HepG2 (cell line): ENCODE results near the gene MCF2L. TPM values are rescaled to one million over a fixed set of nuclear protein-coding genes. Genes with fewer than 3 reads are reported as not detected.

Source experiments
- ASH2L ChIP-seq: fragments of 300-600, 200-600 bp; sonication (generic); IDR thresholded peaks from 2 replicates; pipeline ENCODE4 v1.7.0; 2017; ENCODE audit warnings: low read depth, mild to moderate bottlenecking, moderate library complexity, mixed read lengths, low read length; ENCODE audit not compliant: insufficient read length
- CEBPG ChIP-seq: IDR thresholded peaks from 2 replicates; pipeline ENCODE4 v1.6.1; 2016
- CENPT ChIP-seq: sonication (generic); formaldehyde crosslinking; IDR thresholded peaks from 2 replicates; pipeline ENCODE4 v1.8.0; 2022; ENCODE audit warnings: low read depth, mild to moderate bottlenecking, moderate library complexity, missing genetic modification reagents
- GFI1 ChIP-seq: sonication (generic); formaldehyde crosslinking; IDR thresholded peaks from 2 replicates; pipeline ENCODE4 v1.5.0; 2020; ENCODE audit warnings: missing genetic modification reagents, mild to moderate bottlenecking, borderline replicate concordance
- HNF4A ChIP-seq: sonication (generic); formaldehyde crosslinking; IDR thresholded peaks from 2 replicates; pipeline ENCODE4 v1.4.0; 2020; ENCODE audit warnings: missing genetic modification reagents
- HOXA5 ChIP-seq: sonication (generic); formaldehyde crosslinking; IDR thresholded peaks from 2 replicates; pipeline ENCODE4 v1.4.0; 2020; ENCODE audit warnings: missing genetic modification reagents
- KAT8 ChIP-seq: IDR thresholded peaks from 2 replicates; pipeline ENCODE4 v1.6.1; 2016; ENCODE audit warnings: missing genetic modification reagents, missing compliant biosample characterization
- KDM1A ChIP-seq: IDR thresholded peaks from 2 replicates; pipeline ENCODE4 v1.6.1; 2016; ENCODE audit warnings: missing compliant biosample characterization
- MAFG ChIP-seq: sonication (generic); formaldehyde crosslinking; IDR thresholded peaks from 2 replicates; pipeline ENCODE4 v1.5.1; 2020; ENCODE audit warnings: mild to moderate bottlenecking, missing genetic modification reagents
- MLLT10 ChIP-seq: sonication (generic); formaldehyde crosslinking; IDR thresholded peaks from 2 replicates; pipeline ENCODE4 v1.4.0; 2020; ENCODE audit warnings: missing genetic modification reagents
- NR2F1 ChIP-seq, 2 experiments: fragments of 450-650 bp in 1 of 2; formaldehyde crosslinking in 1 of 2; IDR thresholded peaks; 2 replicates each; pipeline versions ENCODE4 v1.5.0 to v1.6.1; 2016 to 2020; ENCODE audit warnings: mild to moderate bottlenecking in 1 of 2, missing compliant biosample characterization in 1 of 2, missing genetic modification reagents in 1 of 2, moderate library complexity in 1 of 2
- RBFOX2 ChIP-seq: fragments of 200-400 bp; formaldehyde crosslinking; IDR thresholded peaks from 2 replicates; pipeline ENCODE4 v1.6.1; 2017; ENCODE audit warnings: low read depth, mild to moderate bottlenecking, low read length
- SMAD3 ChIP-seq: sonication (generic); formaldehyde crosslinking; IDR thresholded peaks from 2 replicates; pipeline ENCODE4 v1.4.0; 2020; ENCODE audit warnings: missing genetic modification reagents
- SMC3 ChIP-seq: IDR thresholded peaks from 2 replicates; pipeline ENCODE4 v1.6.1; 2011; ENCODE audit warnings: low read length, improper control_type of control experiment
- SNAPC2 ChIP-seq: sonication (generic); formaldehyde crosslinking; IDR thresholded peaks from 2 replicates; pipeline ENCODE4 v1.8.1; 2022; ENCODE audit warnings: mild to moderate bottlenecking, missing genetic modification reagents
- SOX13 ChIP-seq, 3 experiments: fragments of 450-650 bp in 1 of 3; sonication (generic) in 1 of 3; formaldehyde crosslinking in 1 of 3; IDR thresholded peaks in 2 of 3; conservative IDR thresholded peaks in 1 of 3; 2 replicates each; pipeline versions ENCODE4 v1.5.0 to v1.6.1; 2016 to 2020; ENCODE audit warnings: antibody characterized with exemption in 1 of 3, mild to moderate bottlenecking in 1 of 3, missing compliant biosample characterization in 1 of 3, missing genetic modification reagents in 1 of 3, moderate library complexity in 1 of 3
- ZKSCAN5 ChIP-seq: sonication (generic); formaldehyde crosslinking; IDR thresholded peaks from 2 replicates; pipeline ENCODE4 v1.5.1; 2020; ENCODE audit warnings: mild to moderate bottlenecking, missing genetic modification reagents
- ZNF12 ChIP-seq: sonication (generic); formaldehyde crosslinking; IDR thresholded peaks from 2 replicates; pipeline ENCODE4 v1.5.0; 2020; ENCODE audit warnings: missing genetic modification reagents
- ZNF138 ChIP-seq: sonication (generic); formaldehyde crosslinking; IDR thresholded peaks from 2 replicates; pipeline ENCODE4 v1.5.0; 2020; ENCODE audit warnings: mild to moderate bottlenecking, low read depth, missing genetic modification reagents
- ZNF235 ChIP-seq: sonication (generic); formaldehyde crosslinking; IDR thresholded peaks from 2 replicates; pipeline ENCODE4 v1.8.1; 2023; ENCODE audit warnings: mild to moderate bottlenecking, missing genetic modification reagents, borderline replicate concordance
- ZNF501 ChIP-seq: sonication (generic); formaldehyde crosslinking; IDR thresholded peaks from 2 replicates; pipeline ENCODE4 v1.5.1; 2020; ENCODE audit warnings: mild to moderate bottlenecking, moderate library complexity, missing genetic modification reagents
- ZNF766 ChIP-seq: sonication (generic); formaldehyde crosslinking; IDR thresholded peaks from 2 replicates; pipeline ENCODE4 v1.5.0; 2020; ENCODE audit warnings: missing genetic modification reagents, borderline replicate concordance
- ZNF768 ChIP-seq: sonication (generic); formaldehyde crosslinking; IDR thresholded peaks from 2 replicates; pipeline ENCODE4 v1.4.0; 2020; ENCODE audit warnings: missing genetic modification reagents
- ZNF790 ChIP-seq: sonication (generic); formaldehyde crosslinking; IDR thresholded peaks from 2 replicates; pipeline ENCODE4 v1.8.0; 2022; ENCODE audit warnings: missing genetic modification reagents, mild to moderate bottlenecking, borderline replicate concordance
- ZNF800 ChIP-seq: sonication (generic); formaldehyde crosslinking; IDR thresholded peaks from 2 replicates; pipeline ENCODE4 v1.4.0; 2020; ENCODE audit warnings: missing genetic modification reagents
- polyA plus RNA-seq, 8 experiments: library from polyadenylated mRNA; depleted of rRNA in 3 of 8; stranded (reverse) in 7 of 8; unstranded in 1 of 8; fragments of >200 nt; fragmentation: Illumina TruSeq in 4 of 8; extraction: Trizol in 4 of 8; gene quantifications; 2 replicates each; pipeline versions ENCODE4 v1.2.1 to v1.2.3, GENCODE V29; 2011 to 2016; ENCODE audit warnings: low read depth in 4 of 8, missing spikeins in 1 of 8, mixed read lengths in 1 of 8; ENCODE audit not compliant: insufficient read depth in 1 of 8
- total RNA-seq, 5 experiments: library from RNA; depleted of rRNA; stranded (reverse); fragments of >200 nt; fragmentation: Illumina TruSeq; extraction: Trizol; gene quantifications; 2 replicates each; pipeline ENCODE4 v1.2.3, GENCODE V29; 2016; ENCODE audit warnings: low read depth in 1 of 5
- TF ChIP-seq, protein P1 (sequence below): sonication (generic); formaldehyde crosslinking; conservative IDR thresholded peaks from 2 replicates; pipeline ENCODE4 v1.4.0; 2020; ENCODE audit warnings: missing genetic modification reagents
- TF ChIP-seq, protein P2 (sequence below): sonication (generic); formaldehyde crosslinking; IDR thresholded peaks from 2 replicates; pipeline ENCODE4 v1.5.1; 2020; ENCODE audit warnings: missing genetic modification reagents, mild to moderate bottlenecking, borderline replicate concordance

The MCF2L gene
- total and polyA plus RNA-seq, 2 of the 13 experiments (the other 11 are each of a cell fraction or from before 2014, with no cell fraction given) = 19.4 to 28.4 TPM

DNA sequence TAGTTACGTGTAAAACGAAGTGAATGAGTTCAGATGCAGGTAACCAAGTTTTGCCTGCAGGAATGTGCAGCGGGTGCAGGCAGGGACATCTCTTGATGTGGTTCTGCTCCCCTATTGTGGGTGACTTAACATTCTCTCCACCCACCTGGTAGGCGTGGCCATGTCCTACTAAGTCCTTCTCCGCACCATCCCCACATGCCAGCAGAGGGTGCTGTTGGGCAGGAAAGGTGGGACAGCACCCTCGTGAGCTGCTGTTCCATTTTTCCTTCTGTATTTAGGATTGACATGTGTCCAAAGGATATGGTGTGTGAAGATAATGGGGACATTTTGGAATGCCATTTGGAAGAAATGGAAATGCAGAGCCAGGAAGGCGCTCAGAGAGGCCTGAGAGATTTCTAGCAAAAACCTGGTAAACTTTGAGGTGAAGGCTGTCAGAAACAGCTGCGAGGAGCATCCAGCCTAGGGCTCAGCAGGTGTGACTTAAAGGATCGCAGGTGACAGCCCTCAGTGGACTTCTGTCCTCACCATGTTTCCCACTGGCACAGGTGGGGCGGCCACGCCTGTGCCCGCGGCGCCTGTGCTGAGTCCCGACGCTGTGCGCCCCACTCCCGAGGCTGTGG, 26.2 kb upstream of the MCF2L start (continued):
- TF ChIP-seq KAT8 (CRISPR knock-in tag) (peak; percentile 36; the same call in 1 of the 2 replicates), HOXA5 (CRISPR knock-in tag) (no peak), MAFG (CRISPR knock-in tag) (no peak), KDM1A (CRISPR knock-in tag) (no peak), ASH2L (no peak), NR2F1 (CRISPR knock-in tag; IDR thresholded peaks at IDR 0.05) (no peak), ZNF766 (CRISPR knock-in tag) (no peak), RBFOX2 (no peak), ZNF501 (CRISPR knock-in tag) (peak; percentile 31; the same call in 1 of the 2 replicates), CEBPG (CRISPR knock-in tag) (0 out of 2 replicates have a peak, but pooled peaks have one; percentile 20), ZNF235 (CRISPR knock-in tag) (no peak), SMC3 (peak; percentile 97), ZNF12 (CRISPR knock-in tag) (no peak), SNAPC2 (CRISPR knock-in tag) (no peak), SOX13 (IDR thresholded peaks at IDR 0.05) (no peak), SOX13 (CRISPR knock-in tag; conservative IDR thresholded peaks at IDR 0.05 in 1 of 2, IDR thresholded peaks at IDR 0.05 in 1 of 2) (peak in 1 of 2 experiments; percentile 43; a peak in 1 of 4 replicates), ZNF800 (CRISPR knock-in tag) (no peak), SMAD3 (CRISPR knock-in tag) (no peak), MLLT10 (no peak), ZNF790 (CRISPR knock-in tag) (no peak), ZNF768 (no peak), ZKSCAN5 (CRISPR knock-in tag) (no peak), CENPT (CRISPR knock-in tag) (no peak), GFI1 (no peak), HNF4A (CRISPR knock-in tag) (0 out of 2 replicates have a peak, but pooled peaks have one; percentile 15), ZNF138 (CRISPR knock-in tag) (no peak)
- TF ChIP-seq, protein P1, sequence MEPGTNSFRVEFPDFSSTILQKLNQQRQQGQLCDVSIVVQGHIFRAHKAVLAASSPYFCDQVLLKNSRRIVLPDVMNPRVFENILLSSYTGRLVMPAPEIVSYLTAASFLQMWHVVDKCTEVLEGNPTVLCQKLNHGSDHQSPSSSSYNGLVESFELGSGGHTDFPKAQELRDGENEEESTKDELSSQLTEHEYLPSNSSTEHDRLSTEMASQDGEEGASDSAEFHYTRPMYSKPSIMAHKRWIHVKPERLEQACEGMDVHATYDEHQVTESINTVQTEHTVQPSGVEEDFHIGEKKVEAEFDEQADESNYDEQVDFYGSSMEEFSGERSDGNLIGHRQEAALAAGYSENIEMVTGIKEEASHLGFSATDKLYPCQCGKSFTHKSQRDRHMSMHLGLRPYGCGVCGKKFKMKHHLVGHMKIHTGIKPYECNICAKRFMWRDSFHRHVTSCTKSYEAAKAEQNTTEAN = no peak
- TF ChIP-seq, protein P2, sequence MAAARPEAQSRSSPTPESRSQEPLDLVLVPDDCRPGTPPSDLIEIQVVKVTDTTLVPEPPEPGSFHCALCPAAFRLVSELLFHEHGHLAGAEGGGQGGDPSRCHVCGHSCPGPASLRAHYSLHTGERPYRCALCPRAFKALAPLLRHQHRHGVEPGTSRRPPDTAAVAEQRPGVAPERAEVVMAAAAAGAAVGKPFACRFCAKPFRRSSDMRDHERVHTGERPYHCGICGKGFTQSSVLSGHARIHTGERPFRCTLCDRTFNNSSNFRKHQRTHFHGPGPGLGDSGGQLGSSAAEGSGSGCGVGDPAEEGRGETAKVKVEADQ (CRISPR knock-in tag) = no peak
